ENCODE measurements around the gene NUAK1.

The NUAK1 gene

DNA sequence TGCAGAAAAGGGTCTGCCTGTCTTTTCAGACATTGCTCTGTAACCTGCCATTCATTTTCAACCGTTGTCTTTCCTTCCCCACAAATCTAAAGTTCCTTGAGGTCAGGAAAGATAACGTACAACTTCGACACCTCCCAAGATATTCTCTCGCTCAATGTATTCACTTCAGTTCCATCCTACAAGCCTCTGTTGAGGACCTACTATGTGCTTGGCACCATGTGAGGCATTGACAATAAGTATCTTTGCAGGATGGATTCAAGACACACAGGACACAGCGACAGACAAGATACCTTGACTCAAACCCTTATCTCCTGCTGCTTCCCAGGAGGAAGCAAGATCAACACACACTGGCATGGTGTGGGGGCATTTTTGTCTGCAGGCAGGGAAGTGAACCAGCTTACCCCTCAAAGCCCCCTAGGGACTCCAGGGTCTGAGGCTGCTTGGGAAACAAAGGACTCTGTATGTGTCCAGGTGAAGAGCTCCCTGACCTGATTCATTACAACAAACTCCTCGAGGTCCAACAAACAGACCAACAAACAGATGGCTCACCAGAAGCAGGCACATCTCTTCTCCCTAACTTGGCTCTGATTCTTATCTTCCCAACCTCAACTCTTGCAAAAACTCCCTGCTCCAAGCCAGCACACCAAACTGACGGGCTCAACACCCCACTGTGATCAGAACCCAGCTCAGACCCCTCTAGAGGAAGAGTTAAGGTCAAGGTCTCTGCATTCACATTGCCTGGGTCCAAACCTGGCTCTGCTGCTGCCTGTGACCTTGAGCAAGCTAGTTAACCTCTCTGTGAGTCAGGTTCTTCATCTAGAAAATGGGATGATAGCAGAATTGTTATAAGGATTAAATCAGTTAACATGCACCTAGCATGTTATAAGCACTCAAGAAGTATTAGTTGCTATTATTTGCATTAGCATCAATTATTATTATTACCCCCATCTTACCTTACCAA, 6.3 kb downstream of the NUAK1 start:
- no peak for DNase-seq

DNA sequence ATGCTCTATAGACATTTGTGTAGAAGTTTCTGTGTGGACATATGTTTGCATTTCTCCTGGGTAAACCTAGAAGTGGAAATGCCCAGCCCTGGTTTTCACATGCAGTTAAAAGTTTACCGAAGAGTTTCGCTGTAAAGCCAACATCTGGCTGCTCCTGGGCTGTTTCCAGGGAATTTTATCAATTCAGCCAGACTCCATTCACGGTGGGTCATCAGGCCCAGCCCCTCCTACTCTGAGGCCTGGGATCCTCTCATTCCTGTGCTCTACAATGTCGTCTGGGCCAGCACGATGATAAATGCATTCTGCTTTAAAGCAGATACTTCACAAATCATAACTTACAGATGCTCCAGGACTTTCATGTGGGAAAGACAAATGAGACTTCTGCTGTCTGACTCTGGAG, 7.1 kb downstream of the NUAK1 start:
- no peak for DNase-seq

DNA sequence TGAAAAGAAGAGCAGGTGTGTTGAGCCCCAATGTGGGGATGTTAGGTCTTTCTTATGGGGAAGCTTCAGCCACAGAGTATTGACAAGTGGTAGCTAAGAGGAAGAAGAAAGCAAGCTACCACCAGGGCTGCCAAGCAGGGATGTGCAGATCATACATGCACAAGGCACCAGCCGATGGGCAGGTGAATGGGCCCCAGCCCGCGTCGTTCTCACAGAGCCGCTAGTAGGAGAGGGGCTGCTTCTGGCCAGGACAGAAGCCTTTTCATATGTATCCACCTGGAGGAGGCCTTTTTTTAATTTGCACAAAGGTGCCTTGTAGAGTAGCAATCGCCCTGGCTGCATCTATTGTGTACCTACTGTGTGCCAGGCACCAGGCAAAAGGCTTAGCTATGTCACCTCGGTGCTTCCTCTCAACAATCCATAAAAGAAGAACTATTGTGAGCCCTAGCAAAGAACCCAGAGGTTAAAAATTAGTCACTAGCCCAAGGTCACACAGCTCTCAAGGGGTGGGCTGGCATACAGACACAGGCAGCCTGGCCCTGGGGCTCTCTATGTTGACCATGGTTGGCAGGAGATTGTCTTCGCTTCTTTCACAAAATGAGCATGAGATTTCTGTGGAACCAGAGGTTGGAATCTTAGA, 8.2 kb downstream of the NUAK1 start:
- DNase-seq = no peak

DNA sequence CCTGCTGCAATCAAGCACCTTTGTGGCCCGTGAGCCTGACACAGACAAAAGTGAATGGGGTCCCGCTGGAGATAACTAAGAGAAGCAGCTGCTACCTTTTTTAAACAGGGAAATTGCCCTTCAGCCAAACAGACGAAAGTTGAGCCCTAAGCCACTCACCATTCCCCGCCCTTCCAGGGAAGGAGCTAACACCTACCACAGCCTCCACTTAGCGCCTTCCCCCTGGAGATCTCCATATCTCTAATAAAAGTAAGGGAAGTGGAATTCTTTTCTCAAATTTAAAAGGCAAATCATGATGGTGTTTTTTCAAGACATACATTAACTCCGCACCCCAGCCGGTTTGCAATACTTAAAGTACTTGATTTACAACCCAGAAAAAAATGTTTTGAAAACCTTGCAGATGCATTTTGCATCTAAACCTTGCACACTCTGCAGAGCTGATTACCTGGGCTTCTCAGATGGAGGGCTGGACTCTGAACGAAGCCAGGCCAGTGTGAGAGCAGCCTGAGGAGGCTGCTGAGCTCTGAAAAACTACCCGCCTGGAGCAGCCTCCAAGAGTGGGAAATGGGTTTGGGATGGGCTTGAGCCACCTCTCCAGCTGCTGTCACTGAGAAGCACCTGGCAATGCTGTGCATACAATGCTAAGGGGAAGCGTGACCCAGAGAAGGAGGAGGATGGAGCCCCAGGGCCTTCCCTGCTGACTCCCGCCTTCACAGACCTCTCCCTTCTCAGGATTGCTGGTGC, 10.0 kb downstream of the NUAK1 start:
- DNase-seq = no peak

DNA sequence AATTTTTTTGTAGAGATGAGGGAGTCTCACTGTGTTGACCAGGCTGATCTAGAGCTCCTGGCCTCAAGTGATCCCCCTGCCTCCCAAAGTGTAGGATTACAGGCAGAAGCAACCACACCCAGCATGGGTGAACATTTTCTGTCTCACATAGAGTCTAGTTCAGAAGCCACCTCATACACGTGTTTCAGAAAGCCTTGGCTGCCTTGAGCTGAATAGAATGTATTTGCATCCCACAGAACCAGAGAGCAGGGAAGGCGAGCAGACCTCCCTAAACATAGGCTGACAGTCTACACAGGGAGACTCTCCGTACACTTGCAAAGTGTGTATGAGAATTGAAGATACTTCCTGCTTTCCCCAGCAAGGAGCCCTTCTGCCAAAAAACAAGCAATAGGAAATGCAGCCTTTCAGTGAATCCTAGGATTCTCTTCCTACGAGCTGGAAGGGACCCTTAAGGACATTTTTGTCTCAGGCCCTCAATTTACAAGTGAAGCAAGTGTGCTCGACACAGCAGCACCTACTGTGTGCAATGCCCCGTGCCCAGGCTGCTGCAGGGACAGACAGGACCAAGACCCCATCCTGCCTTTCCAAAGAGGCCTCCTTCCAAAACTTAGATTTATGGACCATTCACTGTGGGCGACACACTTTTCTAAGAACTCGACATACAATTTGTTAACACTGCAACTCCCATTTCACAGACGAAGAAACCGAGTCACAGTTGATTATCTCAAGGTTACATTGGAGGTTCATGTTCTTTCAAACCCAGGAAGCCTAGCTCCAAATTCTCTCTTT, 11.2 kb downstream of the NUAK1 start:
- DNase-seq = no peak

DNA sequence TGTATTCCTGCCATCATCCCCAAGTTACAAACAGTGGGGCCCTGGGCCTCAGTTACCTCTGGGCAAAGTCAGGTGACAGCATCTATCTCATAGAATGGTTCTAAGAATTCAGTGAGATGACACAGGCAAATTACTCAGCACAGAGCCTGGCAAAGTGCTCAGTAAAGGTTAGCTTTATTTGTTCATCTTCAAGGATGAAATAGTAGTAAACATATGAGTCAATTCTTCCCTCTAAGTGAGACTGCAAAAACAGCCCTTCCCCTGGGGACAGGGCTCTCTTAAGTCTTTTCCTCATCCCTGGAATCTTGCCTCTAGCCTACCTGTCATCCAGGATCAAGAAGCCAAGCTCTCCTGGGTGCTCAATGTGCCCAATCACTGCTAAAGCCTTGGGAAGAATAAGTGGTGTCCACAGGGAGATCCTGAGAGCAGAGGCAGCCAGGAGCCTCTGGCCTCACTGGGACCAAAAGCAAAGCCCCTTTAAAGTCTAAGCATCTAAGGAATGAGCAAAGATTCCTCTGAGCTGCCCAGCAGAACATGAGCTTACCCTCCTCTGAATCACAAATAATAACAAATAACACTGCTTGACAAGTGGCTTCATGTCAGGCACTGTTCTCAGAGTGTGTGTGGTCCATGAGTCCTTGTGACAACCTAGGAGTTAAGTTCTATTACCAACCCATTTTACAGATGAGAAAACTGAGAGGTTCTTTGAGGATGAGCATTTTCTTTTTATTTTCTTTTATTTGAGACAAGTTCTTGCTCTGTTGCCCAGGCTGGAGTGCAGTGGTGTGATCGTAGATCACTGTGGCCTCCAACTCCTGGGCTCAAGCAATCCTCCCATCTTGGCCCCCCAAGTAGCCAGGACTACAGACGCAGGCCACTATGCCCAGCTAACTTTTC, 12.1 kb downstream of the NUAK1 start:
- no peak for DNase-seq

DNA sequence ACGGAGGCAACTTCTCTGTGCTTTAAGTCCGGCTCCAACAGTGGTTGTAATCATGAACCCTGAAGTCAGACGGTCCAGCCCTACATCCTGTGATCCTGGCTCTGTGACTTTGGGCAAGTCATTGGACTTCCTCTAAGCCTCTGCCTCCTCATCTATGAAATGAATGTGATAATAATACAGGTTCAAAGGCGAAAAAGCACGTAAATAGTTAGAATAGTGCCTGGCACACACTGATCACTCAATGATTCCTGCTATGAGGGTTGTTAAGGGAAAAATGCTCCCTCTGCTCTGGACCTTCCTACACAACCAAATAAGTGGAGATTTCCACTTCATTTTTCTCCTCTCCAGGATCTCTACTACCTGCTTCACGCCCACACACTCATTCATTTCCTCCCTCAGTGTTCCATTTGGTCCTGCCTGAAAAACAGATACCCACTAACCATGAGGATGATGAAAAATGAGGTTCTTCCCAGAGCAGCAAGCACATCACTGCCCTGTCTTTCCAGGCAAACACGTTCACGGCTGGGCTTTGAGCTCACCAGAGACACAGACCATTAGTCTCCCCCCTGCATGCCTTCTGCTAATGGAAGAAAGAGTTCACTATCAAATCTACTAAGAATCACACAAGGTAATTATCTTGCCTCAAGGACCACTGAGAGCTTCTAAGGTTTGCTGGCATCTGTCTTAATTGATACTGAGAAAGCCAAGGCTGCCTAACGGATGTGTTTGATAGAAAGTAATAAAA, 13.2 kb downstream of the NUAK1 start:
- no peak for DNase-seq

DNA sequence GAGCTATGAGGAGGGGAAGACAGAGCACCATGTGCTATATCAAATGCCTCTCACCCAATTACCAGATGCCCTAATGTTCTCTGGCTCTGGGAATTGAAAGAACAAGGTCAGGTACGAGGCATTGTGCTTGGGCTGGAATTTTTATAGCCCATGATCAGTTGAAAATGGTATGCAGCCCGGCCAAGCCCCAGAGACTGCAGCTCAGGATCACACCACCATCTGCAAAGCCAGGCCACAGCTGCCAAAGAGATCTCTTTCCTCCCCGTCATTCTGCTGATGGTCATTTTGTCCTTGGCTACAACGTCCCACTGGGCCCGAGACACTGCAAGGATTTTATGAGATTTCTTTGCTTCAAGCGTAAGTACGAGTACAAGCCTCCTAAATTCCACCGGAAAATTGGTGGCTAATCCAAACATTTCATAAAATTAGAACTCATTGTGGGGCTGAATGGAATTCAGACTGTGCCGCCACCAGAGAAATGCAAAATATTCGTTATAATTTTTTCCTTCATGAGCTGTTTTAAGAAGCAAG, 15.1 kb downstream of the NUAK1 start:
- no peak for DNase-seq

DNA sequence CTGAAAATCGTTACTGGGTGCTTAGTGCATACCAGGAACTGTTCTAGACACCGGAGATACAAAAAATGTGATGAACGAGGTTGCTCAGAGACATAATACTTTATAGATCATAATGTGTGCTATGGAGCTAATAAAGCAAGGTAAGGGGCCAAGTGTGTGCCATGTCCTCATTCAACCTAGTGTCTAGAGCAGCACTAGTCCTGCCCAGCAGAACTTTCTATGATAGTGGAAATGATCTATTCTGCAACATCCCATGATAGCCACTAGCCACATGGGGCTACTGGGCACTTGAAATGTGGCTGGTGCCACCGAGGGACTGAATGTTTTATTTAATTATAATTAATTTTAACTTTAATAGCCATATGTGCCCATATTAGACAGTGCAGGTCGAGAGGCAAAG, 15.6 kb downstream of the NUAK1 start:
- DNase-seq = no peak

DNA sequence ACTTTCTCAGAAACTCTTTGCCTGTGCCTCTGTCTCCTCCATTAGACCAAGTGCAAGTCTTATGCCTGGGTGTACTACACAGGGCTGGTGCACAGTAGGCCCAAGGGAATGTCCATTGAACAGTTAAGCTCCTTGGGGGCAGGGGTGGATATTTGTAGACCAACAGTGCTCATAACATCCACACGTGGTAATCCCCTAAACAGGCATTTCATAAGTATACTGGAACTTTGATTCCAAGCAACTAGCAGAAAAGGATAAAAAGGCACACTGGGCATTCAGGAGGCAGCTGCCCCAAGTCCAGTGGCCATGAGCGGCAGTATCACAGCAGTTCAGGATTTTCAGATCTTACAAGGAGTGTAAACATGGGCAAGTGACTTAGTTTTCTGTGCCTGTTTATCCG, 16.8 kb downstream of the NUAK1 start:
- no peak for DNase-seq

DNA sequence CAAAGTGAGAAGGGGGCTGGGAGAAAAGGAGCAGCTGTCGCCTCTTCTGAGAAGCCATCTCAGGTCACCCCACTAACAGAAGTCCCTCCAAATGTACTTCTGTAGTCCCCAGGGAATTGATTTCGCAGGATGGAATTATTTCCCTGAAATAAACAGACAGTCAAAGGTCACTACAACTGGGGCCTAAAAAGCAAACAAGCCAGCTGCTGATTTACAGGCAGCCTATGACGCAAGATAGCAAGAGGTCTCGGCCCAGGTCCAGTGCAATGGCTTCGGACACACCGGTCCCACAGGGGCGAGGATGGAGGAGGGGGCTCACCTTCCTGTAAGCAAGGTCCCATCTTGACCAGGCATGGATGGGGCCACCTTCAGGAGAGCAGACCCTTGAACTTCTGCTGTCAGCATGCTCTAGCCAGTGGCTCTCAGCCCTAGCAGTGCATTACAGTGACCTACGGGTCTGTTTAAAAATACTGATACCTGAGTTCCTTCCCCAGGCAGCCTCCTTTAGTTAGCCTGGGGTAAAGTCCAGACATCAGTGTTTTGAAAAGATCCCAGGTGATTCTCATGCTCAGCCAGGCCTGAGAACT, 18.1 kb downstream of the NUAK1 start:
- no peak for DNase-seq

DNA sequence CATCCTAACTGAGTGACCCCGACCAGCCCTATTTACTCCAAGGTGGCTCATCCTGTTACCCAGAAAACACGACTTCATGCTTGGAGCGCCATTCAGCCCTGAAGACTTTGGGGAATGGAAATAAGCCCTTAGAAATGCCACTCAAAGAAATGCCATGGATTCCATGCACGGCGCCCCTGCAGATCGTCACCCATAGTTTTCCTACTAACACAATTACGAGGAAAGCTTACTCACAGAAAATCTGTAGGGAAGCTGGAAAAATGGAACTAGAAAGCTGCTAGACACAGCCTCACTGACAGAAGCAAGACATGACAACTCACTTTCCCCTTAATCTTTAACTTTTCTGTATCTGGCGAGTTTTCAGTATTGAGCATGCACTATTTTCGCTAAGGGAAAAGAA, 19.5 kb downstream of the NUAK1 start:
- no peak for DNase-seq

DNA sequence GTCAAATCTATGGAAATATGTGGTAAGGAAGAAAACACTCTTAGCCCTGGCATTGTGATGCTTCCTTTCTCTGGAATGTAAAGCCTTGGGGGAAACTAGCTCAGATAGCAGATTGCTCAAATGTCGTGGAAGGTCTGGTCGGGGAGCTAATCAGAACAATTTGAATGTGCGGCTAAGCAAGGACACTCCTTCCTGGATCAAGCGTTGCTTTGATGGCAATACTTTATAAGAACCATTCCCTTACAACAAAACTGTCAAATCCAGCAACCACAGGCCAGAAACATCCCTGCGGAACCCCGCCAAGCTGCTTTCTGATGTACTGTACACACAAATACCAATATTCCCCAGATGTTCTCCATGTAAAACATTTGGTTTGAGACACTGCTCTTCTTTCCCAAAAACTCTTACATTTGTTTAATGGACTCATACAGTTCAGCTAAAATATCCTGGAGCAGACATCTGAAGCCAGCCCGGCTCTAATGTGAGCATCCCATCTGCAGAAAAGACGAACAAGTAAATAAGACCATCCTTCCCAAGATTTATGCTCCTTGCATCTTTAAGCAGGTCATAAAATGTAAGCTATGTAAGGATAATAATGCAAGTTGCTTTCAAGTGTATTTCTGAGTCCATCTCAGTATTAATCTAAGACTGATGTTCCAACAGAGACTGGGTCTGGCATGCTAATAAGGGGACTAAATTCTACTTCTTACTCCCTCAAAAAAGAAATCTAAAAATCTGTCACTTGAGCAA, 20.2 kb downstream of the NUAK1 start:
- DNase-seq = no peak

DNA sequence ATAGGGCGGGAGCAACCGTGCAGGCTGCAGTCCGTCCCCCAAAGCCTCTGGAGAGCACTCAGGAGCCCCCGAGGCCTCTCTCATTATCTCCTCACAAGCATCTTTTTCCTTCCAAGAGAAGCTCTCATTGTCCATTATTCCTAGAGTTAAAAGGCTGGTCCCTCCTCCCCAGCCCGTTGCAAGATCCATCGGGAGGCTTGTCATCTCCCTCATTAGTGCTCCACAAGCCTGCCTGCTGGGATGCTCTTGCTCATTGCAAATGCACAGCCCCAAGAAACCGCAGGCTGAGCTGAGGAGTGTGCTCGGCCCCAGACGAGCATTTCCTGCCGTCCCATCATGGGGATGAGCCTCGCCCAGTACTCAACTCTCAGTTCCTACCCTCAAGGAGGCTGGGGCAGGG, 23.3 kb downstream of the NUAK1 start:
- DNase-seq = peak in 10 of 51 donors; percentile 9 to 42 (median 30)

DNA sequence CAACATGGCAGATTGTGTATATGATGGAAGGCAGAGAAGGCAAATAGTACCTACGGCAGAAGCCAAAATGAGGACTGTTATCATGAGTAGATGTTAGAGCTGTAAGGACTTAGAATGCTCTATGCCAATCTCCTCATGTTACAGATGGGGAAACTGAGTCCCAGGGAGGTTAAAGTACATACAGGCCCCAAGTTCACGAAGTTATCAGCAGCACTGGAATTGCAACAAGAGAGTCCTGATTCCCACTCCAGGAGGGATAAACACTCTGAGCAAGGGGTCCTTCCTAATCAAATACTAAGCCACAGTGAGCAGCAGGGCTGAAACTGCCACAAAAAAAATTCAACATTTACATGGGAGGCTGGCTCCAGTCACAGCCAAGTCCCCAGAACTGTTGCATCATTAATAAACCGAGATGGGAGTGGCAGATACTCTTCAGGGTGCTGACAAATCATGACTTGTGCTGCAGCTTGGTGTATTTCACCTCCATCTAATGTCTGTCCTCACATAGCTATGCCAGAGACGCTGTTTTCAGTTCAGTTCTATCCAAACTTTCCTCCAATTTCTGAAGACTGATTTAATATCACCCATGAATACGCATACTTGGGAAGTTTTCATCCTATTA, 24.2 kb downstream of the NUAK1 start:
- peak in 1 of 51 donors; percentile 49 for DNase-seq

DNA sequence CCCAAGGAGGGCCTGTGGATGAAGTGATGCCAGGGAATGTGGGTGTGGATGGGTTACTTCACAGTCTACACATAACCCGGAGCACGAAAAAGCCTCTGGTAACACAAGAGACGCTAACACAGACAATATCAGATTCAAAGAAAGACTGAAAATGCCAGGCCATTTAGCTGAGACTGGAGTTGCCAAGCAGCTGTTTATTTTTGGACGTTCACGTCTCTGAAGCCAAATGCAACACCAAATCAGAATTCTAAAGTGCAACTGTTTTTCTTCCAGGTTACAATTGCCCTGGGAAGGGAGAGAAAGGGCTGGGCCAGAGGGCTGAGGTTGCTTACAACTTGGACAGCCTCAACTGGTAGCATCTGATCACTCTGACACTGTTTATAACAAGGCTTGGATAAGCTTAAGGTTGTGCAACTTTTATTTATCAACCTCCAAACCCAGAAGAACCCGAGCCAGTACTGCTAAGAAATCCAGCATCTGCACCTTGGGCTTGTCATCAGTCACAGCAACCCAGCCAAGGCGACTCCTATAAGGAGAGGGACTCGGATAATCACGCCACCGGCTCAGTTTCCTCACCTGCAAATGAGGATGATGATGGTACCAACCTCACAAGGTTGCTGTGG, 24.8 kb downstream of the NUAK1 start:
- DNase-seq = peak in 4 of 51 donors; percentile 19 to 47 (median 30)

DNA sequence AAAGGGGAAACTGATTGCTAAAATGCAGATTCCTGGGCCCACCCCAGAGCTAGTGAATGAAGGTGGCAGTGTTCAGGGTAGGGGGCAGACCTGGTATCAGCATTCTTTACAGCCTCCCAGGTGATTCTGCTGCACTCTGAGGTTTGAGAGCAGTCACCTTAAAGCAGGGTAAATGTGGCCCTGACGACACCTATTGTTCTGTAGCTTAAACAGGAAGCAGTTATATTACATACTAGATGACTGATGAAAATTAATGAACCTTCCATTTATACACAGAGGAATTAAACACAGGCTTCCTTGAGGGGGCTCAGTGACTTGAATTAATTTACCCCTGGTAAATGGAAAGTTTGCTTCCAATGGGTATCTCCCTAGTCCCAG, 25.3 kb downstream of the NUAK1 start:
- DNase-seq = no peak

Measured in hypothalamus (tissue), 51 donors.